Measurements from ENCODE around the gene YARS2. TPM values are rescaled to one million over a fixed set of nuclear protein-coding genes. Genes with fewer than 3 reads are reported as not detected.

Gene YARS2
- total and polyA plus RNA-seq, 9 of the 15 experiments (the other 6 are each of a cell fraction or from before 2014, with no cell fraction given), result 15.2 to 40.9 (median 28.7) TPM

DNA sequence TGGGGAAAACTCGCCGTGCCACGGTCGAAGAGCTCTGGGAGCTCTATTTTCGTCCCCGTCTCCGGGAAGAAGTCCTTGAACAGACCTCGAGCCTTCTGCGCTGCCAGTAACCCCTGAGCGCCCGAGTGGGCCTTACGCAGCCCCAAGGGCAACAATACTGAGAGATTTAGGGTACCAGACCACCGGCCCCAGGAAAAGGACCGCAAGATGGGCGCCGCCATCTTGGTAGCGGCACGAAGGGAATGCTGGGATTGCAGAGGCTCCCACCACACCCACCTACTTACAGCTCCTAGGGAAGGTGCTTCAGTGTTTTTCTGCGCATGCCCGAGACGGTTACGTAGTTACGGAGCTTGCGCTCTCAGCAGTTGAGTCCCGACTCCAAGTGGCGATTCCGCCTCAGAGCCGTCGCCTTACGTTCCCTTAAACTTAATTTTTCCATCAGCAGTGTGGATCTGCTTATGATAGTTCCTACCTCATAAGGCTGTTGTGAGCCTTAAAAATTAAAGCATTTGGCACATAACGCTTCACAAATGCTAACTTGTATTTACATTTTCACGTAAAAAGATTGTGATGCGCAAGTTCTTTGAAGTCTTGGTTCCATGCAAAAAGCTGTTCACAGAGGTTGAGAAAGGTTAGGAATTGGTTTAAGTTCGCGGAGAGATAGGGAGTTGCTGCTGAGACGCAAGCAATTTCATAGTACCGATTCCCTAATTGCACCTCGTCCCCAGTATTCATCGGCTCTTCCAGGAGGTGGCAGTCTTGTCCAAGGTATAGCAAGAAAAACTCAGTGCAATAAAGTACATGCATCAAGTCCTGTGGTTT lies at the start of gene YARS2 (continued):
- TF ChIP-seq, protein P1, sequence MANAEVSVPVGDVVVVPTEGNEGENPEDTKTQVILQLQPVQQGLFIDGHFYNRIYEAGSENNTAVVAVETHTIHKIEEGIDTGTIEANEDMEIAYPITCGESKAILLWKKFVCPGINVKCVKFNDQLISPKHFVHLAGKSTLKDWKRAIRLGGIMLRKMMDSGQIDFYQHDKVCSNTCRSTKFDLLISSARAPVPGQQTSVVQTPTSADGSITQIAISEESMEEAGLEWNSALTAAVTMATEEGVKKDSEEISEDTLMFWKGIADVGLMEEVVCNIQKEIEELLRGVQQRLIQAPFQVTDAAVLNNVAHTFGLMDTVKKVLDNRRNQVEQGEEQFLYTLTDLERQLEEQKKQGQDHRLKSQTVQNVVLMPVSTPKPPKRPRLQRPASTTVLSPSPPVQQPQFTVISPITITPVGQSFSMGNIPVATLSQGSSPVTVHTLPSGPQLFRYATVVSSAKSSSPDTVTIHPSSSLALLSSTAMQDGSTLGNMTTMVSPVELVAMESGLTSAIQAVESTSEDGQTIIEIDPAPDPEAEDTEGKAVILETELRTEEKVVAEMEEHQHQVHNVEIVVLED (CRISPR knock-in tag; IDR thresholded peaks at IDR 0.05), result no peak; the same call in 1 of the 2 replicates
- TF ChIP-seq, protein P2, sequence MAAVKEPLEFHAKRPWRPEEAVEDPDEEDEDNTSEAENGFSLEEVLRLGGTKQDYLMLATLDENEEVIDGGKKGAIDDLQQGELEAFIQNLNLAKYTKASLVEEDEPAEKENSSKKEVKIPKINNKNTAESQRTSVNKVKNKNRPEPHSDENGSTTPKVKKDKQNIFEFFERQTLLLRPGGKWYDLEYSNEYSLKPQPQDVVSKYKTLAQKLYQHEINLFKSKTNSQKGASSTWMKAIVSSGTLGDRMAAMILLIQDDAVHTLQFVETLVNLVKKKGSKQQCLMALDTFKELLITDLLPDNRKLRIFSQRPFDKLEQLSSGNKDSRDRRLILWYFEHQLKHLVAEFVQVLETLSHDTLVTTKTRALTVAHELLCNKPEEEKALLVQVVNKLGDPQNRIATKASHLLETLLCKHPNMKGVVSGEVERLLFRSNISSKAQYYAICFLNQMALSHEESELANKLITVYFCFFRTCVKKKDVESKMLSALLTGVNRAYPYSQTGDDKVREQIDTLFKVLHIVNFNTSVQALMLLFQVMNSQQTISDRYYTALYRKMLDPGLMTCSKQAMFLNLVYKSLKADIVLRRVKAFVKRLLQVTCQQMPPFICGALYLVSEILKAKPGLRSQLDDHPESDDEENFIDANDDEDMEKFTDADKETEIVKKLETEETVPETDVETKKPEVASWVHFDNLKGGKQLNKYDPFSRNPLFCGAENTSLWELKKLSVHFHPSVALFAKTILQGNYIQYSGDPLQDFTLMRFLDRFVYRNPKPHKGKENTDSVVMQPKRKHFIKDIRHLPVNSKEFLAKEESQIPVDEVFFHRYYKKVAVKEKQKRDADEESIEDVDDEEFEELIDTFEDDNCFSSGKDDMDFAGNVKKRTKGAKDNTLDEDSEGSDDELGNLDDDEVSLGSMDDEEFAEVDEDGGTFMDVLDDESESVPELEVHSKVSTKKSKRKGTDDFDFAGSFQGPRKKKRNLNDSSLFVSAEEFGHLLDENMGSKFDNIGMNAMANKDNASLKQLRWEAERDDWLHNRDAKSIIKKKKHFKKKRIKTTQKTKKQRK (IDR thresholded peaks at IDR 0.05; ENCODE audit: borderline replicate concordance, low read depth, low read length), result no peak
- TF ChIP-seq, protein P3, sequence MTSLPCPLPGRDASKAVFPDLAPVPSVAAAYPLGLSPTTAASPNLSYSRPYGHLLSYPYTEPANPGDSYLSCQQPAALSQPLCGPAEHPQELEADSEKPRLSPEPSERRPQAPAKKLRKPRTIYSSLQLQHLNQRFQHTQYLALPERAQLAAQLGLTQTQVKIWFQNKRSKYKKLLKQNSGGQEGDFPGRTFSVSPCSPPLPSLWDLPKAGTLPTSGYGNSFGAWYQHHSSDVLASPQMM (CRISPR knock-in tag; IDR thresholded peaks at IDR 0.05), result no peak
- no peak for TF ChIP-seq FOXK1 (CRISPR knock-in tag; IDR thresholded peaks at IDR 0.05; ENCODE audit: borderline replicate concordance)
- no peak for TF ChIP-seq CREB1 (IDR thresholded peaks at IDR 0.05)
- 0 out of 2 replicates have a peak, but pooled peaks have one; percentile 15 for TF ChIP-seq CREB1 (CRISPR knock-in tag; IDR thresholded peaks at IDR 0.05)
- TF ChIP-seq LEF1 (IDR thresholded peaks at IDR 0.05), result no peak
- 0 out of 2 replicates have a peak, but pooled peaks have one; percentile 6 for TF ChIP-seq CHD2 (IDR thresholded peaks at IDR 0.05; ENCODE audit: low read depth, low read length)
- 0 out of 2 replicates have a peak, but pooled peaks have one; percentile 27 for TF ChIP-seq ZNF766 (CRISPR knock-in tag; conservative IDR thresholded peaks at IDR 0.05)
- no peak for TF ChIP-seq TEAD2 (tag; IDR thresholded peaks at IDR 0.05)
- TF ChIP-seq SMARCA5 (IDR thresholded peaks at IDR 0.05), result no peak
- TF ChIP-seq BRCA1 (IDR thresholded peaks at IDR 0.05), result no peak
- TF ChIP-seq BRCA1 (CRISPR knock-in tag; IDR thresholded peaks at IDR 0.05), result no peak
- no peak for TF ChIP-seq PRPF4 (IDR thresholded peaks at IDR 0.05; ENCODE audit: insufficient read depth, low read depth, low read length, poor library complexity, severe bottlenecking)
- no peak for TF ChIP-seq ZNF23 (CRISPR knock-in tag; IDR thresholded peaks at IDR 0.05)
- TF ChIP-seq ATF1 (CRISPR knock-in tag; IDR thresholded peaks at IDR 0.05), result no peak
- peak; percentile 85 for TF ChIP-seq ATF1 (tag; IDR thresholded peaks at IDR 0.05)
- TF ChIP-seq RBFOX2 (IDR thresholded peaks at IDR 0.05; ENCODE audit: low read depth, low read length), result peak; percentile 91
- TF ChIP-seq ZNF175 (CRISPR knock-in tag; IDR thresholded peaks at IDR 0.05; ENCODE audit: low read depth), result no peak
- TF ChIP-seq ZBTB7A (IDR thresholded peaks at IDR 0.05; ENCODE audit: borderline replicate concordance, control insufficient read depth, low read depth, low read length), result peak; percentile 45; the same call in 1 of the 2 replicates
- no peak for TF ChIP-seq HOXB6 (CRISPR knock-in tag; IDR thresholded peaks at IDR 0.05; ENCODE audit: borderline replicate concordance)
- TF ChIP-seq POLR2G (IDR thresholded peaks at IDR 0.05; ENCODE audit: low read depth, low read length), result peak; percentile 92
- no peak for TF ChIP-seq SNIP1 (IDR thresholded peaks at IDR 0.05; ENCODE audit: low read depth)
- no peak for TF ChIP-seq ZNF583 (CRISPR knock-in tag; IDR thresholded peaks at IDR 0.05)
- TF ChIP-seq SAFB (IDR thresholded peaks at IDR 0.05; ENCODE audit: borderline replicate concordance, low read depth, low read length), result no peak
- no peak for TF ChIP-seq PHB (CRISPR knock-in tag; IDR thresholded peaks at IDR 0.05)

Data from K562 (cell line).